NCI-H2227 treated with DMSO at 0.1 percent for 48 hours (cell line): ENCODE results near the gene CAND2.
"Not testable (repeated sequence)": the region's sequence is repeated elsewhere in the genome, so short reads cannot be mapped to it uniquely, and the experiment has no call there.

Source experiments
- DNase-seq: peaks from one replicate; lab custom pipeline; 2025; lab: John Stamatoyannopoulos, UW

CAND2 gene

DNA sequence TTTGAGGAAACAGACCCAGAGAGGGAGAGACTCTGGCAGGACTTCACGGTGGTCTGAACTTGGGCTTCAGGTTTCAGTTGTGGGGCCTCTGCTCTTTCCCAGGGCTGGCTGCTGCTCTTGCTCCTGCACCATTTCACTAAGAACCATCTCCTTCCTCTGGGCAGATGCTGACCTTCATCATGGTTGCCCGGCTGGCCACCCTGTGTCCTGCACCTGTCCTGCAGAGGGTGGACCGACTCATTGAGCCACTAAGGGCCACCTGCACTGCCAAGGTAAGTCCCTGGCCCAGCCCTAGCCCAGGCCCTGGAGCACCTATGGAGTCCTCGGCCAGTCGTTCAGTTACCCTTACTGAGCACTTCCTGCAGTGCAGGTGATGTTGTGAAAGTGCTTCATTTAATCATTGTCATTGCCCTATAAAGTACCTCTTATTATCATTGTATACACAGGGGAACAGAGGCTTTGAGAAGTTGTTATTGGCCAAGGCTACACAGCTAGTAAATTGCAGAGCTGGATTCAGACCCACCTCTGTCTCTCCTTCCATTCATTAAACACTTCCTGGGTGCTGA is 34.9 kb downstream of the CAND2 start:
- no peak for DNase-seq

DNA sequence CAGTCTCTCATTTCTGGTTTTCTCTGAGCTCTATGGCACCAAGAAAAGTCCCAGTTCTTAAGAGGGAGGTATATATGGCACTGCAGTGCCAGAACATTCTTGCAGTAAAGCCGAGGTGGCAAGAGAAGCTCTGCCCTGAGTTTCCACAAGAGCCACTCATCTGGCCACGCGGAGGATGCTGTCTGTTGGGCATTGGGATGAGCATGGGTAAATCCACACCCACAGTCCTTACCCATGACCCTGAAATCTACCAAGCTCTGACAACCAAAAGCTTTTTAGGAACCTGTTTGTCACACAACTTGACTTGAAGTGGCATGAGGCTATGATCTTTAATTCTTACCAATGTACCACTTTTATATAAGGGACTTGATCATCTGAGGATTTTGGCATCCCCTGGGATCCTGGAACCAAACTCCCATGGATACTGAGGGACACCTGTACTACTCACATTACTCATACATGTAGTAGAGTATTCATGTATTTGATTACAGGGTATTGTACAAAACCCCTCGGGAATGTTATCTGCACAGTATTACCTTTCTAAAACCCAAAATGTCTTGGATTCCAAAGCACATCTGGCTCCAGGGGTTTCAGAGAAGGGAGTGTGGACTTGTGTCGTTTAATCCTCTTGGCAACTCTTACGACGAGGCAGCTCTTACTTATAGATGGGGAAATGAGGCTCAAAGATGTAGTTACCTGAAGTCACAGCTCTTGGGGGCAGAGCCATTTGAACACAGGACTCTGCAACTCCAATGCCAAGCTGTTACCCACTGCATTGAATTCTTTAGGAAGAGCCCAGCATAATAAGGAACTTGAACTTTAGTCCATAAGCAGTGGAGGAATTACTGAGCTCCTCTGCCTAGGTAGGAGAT is 36.1 kb downstream of the CAND2 start:
- no peak for DNase-seq

DNA sequence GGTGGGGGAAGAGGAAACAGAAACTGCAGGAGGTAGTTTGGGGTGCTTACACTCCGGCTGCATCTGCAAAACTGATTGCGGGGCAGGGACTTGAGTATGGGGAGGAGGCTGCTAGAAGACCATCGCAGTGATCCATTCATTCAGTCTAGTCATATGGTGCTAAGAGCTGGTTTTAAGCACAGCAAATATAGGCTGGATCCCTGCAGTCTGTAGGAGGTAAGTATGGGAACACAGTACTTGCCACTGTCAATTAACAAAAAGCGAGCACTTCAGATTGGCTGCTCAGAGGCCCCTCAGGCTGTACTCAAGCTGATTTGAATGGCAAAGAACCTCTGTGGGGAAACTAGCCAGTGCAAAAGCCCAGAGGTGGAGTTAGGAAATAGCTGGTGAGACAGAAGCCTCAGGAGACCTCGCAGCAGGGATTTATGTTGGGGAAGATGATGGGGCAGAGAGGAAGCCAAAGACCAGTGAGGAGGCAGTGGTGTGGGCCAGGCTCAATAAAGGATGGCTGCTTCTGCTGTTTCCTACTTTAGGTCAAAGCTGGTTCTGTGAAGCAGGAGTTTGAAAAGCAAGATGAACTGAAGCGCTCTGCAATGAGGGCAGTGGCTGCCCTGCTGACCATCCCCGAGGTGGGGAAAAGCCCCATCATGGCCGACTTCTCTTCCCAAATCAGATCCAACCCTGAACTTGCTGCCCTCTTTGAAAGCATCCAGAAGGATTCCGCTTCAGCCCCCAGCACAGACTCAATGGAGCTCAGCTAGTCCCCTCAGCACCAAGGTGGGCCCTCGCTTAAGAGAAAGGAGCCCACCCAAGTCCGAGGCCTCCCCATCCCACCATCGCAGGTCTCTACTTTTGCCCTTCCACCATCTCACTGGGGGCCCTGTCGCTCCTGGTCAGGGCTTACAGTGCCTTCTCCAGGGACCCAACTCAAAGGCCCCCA is 37.0 kb downstream of the CAND2 start:
- DNase-seq: no peak

DNA sequence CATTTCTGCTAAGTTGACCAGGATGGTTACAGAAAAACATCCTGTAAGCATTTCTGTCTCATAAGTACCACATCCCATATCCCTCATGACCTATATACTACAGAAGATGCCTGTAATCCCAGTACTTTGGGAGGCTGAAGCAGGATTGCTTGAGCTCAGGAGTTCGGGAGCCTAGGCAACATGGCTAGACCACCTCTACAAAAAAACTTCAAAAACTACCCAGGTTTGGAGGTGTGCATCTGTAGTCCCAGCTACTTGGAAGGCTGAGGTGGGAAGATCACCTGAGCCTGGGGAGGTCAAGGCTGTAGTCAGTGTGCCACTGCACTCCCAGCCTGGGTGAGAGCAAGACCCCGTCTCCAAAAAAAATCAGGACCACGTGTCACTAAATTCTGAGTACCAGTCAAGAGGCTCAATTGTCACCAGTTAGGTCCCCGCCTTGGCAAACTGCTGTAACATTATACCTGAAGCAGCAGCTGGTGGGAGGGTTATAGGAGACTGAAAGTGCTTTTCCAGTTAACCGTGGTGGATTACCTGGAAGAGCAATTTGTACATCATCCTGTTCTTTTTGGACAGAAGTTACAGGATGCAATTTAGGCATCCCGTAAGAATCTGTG is 38.7 kb downstream of the CAND2 start:
- no peak for DNase-seq

DNA sequence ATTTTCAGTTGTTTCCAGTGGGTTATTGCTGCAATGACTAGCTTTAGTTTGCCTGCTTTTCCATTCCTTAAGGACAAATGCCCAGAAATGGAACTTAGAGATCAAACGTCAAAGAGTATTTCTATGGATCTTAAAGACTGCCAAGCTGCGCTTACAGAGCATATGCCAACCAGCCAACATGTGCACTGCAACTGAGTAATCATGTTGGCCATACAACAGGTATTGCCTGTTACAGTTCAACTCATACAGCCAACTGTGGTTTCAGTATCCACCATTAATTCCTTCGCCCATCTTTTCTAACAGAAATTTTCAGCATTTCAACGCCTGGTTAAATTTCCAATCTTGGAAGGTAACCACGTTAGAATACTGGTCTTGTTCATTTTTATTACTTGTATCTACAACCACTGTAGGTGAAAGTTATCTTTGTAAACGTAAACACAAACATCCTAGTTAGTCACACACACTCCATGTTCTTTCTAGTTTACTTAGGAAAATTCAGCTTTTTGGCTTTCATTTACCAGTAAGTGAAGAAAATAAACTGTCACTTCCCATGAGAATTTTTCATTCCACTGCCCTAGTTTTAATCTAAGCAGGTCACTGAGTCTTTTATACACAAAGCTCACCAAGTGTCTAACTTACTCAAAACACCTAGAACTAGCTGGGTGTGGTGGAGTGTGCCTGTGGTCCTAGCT is 41.0 kb downstream of the CAND2 start:
- DNase-seq: no peak

DNA sequence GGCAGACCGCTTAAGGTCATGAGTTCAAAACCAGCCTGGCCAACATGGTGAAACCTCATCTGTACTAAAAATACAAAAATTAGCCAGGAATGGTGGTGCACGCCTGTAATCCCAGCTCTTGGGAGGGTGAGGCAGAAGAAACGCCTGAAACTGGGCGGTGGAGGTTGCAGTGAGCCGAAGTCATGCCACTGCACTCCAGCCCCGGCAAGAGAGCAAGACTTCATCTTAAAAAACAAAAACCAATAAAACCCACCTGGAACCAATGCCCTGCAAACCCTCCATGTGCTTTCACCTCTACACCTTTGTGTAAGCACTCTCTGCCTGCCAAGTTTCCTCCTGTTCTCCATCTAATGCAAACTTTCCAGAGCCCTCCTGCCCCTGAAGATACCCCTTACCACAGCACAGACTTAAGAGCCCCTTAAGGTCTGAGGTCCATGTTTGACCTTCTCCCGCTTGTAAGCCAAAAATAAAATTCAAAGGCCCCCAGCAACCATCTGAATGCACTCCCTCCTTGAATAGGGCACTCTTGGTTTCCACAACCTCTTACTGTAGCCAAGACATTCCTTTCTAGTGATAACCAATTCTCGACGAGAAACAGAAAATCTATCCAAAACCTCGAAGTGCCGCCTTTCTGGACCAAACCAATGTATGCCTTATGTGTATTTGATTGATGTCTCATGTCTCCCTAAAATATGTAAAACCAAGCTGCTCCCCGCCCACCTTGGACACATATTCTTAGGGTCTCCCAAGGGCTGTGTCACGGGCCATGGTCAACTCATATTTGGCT is 41.9 kb downstream of the CAND2 start:
- DNase-seq: no peak

DNA sequence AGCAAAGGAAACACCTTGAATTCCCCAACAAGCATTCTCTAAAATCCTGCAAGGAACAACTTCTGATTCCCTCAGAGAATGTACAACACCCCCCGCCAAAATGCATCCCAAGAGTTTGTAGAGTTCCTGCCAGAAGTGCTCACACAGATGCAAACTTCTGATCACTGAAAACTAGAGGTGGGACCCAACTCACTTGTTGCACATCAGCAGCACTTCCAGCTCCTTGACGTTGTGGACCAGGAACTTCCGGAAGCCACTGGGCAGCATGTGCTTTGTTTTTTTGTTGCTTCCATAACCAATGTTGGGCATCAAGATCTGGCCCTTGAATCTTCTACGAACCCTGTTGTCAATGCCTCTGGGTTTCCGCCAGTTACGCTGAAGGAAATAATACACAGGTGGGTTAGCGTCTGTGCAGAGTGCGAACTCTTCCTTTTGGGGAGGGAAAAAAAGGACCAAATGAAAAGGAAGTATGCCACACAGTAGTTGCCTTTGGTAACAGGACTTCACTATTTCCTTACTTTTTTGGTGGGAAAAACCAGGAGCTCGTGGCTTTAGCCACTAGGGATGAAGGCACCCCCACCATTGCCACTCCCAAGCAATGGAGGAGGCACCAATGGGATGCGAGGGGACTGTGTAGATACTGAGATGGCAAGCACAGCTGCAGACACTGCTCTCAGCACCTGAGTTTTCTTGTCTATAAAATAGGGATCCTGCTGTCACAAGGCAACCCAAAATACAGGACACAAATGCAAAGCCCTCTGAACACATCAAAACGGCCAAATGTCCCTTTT is 42.9 kb downstream of the CAND2 start:
- DNase-seq: no peak

DNA sequence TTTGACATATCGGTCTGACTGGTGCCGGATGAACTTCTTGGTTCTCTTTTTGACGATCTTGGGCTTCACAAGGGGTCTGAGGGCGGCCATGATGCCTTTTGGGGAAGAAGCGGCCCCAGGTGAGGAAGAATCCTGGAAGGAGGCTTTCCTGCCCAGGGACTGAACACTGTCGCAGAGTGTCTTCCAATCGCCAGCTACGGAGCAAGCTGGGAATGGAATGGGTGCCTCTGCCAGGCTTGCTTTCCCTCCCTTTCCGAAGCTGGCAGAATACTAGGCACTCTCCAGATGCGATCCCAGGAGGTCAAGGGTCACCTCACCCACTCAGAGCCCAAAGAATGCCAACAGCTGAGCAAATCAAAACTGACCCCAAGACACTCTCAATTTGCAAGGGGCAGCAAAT is 43.7 kb downstream of the CAND2 start:
- not testable (repeated sequence) for DNase-seq

DNA sequence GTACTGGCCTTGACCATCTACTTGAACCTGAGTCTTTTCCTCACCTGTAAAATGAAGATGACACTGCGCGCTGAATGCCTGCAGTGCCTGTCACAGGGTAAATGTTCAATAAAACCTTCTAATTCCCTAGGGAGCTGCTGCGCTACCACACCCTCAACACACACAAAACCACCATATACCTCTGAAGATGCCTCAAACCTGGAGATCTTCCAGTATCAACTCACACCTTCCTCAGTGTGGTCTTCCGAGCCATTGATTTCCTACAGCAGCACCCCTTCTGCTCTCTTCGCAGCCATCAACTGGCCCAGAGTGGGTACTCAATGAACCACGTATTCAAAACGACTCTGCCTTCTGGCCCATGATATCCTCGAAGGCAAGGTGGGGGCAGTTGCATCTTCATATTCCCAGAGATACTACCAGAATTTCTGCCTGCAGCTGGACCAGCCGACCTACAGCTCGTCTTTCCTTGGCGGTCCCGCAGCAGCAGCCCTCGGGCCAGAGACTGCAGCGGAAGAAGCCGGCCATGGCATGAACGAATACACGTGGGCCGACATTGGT is 44.2 kb downstream of the CAND2 start:
- DNase-seq: no peak

DNA sequence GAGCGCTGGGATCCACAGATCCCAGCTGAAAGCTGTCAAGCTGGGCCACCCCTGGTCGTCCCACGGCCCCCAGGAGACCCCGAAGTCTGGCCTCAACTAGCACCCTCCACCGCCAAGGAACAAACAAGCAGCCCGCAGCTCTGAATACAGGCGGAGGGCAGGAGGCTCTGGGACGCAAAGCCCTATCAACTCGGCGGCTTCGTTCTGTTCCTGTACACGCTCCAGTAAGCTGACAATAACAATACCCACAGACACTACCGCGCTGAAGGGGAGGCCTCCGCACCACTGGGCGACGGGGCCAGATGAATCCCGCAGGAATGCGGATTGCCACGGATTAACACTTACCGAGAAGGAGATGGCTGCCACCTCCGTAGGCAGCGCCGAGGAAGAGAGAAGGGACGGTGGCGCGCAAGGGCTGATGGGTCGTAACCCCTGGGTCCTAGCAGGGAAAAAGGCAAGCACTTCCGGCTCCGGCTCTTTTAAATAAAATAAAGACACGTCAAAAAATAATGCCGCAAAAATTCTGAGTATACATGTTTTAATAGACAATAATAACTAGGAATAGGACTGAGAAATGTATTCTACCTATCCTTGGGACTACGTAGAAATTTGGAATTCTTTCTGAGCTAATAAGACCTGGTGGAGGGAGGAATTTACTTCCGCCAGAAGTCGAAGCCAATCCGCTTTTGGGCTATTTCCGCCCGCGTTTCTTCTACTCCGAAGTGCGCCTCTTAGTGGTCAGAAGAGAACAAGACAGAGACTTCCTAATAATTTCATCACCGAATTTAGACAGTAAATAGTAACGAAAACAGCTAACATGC is 44.9 kb downstream of the CAND2 start, which contains the start of gene RPL32:
Gene RPL32 (minus strand): TSS at position 417 of the 821 bp plus-strand sequence. CDS start 1,328 bp downstream, outside the sequence.
- DNase-seq: peak; percentile 98

DNA sequence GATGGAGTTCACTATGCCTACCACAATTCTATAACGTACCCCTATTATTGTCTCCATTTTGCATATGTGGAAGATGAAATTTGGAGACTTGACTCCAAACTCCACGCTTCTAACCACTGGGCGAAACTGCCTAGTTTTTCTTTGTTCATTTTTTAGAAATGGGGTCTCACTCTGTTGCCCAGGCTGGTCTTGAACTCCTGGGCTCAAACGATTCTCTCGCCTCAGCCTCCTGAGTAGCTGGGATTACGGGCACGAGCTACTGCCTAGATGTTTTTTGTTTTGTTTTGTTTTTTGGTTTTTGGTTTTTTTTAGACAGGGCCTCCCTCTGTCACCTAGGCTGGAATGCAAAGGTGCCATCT is 45.5 kb downstream of the CAND2 start:
- no peak for DNase-seq

DNA sequence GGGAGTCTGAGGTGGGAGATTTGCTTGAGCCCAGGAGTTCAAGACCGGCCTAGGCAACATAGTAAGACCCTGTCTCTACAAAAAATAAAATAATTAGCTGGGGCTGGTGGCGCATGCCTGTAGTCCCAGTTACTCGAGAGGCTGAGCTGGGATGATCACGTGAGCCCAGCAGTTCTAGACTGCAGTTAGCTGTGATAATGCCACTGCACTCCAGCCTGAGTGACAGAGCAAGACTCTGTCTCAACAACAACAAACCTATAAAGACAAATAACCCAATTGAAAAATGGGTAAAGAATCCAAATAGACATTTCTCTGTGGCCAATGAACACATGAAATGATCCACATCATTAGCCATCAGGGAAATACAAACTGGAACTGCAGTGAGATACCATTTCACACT is 46.0 kb downstream of the CAND2 start:
- DNase-seq: no peak

DNA sequence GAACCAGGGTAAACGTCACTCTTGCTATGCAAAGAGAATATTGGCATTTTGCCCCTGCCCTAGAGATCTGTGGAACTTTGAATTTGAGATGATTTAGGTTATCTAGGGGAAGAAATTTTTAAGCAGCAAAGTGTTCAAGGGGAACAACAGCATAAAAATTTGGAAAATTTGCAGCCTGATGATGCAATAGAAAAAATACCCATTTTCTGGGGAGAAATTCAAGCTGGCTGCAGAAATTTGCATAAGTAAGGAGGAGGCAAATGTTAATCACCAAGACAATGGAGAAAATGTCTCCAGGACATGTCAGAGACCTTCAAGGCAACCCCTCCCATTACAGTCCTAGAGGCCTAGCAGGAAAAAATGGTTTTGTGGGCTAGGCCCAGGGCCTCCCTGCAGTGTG is 49.3 kb downstream of the CAND2 start:
- no peak for DNase-seq

DNA sequence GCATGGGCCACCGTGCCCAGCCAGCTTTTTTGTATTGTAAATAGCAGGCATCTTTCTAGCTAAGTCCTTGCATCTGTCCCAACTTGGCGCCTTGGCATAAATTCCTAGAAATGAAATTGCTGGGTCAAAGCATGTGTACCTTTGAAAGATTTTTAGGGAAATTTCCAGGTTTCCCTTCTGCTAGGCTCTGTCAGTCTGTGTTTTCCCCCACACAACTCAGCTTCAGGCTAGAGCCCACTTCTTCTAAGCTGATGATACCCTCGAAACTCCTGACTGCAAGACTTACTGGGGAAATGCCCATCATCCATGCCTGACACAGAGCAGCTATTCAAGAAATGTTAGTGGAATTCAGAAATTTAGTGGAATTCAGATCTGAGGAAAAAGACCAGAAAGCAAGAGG is 55.7 kb downstream of the CAND2 start:
- no peak for DNase-seq

DNA sequence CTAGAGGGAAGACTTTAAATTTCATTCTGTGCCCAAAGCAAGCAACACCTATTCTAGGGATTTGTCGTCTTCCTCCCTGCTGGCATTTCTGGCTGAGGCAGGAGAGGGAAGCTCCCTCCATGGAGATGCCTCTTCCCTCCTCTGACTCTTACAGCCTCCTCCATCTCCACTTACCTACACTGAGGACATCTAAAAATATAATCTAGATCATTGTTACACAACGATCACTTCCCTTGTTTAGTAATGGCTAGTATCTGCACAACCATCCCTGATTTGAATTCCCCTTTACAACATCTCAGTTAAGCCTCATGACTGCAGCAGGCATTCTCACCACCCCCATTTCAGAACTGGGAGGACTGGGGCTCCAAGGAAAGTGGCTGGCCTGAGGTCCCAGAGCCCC is 57.4 kb downstream of the CAND2 start:
- DNase-seq: not testable (repeated sequence)

DNA sequence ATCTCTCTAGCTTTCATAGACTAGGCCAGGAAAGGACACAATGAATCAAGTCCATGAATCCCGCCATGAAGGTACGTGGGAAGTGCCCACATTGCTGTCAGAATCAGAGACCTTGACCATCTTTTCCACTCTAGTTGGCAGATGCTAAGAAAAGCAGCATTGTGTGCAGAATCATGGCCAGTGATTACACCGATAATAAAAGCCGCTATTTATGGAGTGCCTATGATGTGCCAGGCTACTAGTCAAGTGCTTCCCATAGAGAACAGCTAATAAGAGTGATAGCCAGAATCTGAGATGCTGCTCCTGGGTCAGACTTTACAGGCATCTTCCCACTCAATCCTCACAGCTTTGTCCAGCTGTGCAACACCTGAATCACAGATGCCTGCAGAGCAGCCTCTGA is 58.1 kb downstream of the CAND2 start:
- DNase-seq: no peak

DNA sequence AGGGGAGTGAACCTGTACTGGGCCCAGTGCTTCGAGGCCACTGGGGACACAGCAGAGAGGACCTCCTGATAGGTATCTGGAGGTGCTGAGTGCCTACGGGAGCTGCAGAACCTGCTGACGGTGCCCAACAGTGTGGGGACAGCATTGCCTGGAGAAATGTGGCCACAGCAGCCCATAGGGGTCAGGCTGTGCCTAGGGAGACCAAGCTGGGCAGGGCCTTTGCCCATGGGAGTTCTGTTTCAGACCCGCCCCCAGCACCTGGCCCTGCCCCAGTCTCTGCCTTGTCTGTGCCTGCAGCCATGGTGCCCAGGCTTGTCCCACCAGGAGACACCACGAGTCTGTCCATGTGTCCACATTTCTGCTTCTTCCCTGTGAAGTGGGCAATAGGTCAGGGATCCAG is 60.1 kb downstream of the CAND2 start:
- no peak for DNase-seq

DNA sequence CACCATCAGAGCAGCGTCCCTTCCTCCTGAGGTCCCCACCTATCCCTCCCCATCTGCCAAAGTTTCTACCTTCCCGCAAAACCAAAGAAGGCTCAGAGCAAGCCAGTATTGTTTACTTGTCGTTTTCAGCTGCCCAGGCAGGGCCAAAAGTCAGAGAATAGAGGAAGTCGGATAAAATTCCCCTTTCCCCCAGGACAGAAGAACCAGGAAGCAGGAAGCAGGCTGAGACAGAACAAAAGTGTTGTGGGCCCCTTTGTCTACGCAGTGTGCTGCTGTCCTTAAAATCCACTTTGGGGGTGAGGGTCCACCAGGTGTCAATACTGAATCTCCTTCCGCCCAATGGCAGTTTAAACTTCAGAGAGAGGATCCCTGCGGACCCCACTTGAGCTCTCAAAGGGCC is 63.4 kb downstream of the CAND2 start:
- no peak for DNase-seq

DNA sequence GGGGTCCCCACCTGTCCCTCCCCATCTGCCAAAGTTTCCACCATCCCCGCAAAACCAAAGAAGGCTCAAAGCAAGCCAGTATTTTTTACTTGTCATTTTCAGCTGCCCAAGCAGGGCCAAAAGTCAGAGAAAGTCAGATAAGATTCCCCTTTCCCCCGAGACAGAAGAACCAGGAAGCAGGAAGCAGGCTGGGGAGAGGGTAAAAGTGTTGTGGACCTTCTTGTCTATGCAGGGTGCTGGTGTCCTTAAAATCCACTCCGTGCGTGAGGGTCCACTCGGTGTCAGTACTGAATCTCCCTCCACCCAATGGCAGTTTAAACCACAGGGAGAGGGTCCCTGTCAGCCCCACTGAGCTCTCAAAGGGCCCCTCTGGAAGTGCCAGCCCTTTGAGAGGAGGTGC is 65.1 kb downstream of the CAND2 start:
- no peak for DNase-seq
